GM19467 (cell line): ENCODE measurements around the gene NT5C2.
A peak's percentile ranks its signal among the peaks of the same experiment; 100 is the strongest.
"Not testable (repeated sequence)": the region's sequence is repeated elsewhere in the genome, so short reads cannot be mapped to it uniquely, and the experiment has no call there.

Experiments used
- ATAC-seq: cut with Tn5 transposase; IDR thresholded peaks from one replicate; pipeline ENCODE4 v1.9.1; 2021; ENCODE audit warnings: mild to moderate bottlenecking, moderate library complexity; ENCODE audit not compliant: unreplicated experiment

The NT5C2 gene

DNA sequence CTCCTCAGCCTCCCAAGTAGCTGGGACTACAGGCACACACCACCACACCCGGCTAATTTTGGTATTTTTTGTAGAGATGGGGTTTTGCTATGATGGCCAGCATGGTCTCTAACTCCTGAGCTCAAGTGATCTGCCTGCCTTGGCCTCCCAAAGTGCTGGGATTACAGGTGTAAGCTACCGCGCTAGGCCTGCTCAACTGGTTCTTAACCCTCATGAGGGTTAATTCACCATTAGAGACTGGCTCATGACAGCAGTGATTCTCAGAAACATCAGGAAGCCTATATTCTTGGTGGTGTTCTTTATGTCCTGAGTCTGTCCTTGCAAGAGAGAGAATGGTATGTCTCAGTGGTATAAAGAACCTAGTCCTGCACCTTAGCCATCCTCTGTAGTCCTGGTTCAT is 10.4 kb upstream of the NT5C2 start:
- no peak for ATAC-seq

DNA sequence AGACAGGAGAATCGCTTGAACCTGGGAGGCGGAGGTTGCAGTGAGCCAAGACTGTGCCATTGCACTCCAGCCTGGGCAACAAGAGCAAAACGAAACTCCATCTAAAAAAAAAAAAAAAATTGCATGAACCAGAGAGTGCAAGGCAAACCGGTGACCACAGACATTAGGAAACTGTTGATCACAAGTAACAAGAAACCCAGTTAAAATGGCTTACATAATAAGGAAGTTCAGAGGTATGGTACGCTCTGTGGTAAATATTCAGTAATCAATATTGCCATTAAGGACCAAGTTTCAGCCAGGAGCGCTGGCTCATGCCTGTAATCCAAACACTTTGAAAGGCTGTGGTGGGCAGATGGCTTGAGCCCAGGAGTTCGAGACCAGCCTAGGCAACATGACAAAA is 9.2 kb upstream of the NT5C2 start:
- no peak for ATAC-seq

DNA sequence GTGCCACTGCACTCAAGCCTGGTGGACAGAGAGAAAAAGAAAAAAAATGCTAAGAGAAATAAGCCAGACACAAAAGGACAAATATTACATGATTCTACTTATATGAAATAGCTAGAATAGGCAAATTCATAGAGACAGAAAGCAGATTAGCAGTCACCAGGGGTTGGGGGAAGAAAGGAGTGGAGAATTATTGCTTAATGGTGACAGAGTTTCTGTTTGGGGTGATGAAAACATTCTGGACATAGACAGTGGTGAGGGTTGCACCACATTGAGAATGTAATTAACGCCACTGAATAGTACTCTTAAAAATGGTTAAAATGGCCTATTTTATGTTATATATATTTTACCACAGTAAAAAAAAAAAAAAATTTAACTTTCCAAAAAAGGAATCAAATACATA is 6.4 kb upstream of the NT5C2 start:
- no peak for ATAC-seq

DNA sequence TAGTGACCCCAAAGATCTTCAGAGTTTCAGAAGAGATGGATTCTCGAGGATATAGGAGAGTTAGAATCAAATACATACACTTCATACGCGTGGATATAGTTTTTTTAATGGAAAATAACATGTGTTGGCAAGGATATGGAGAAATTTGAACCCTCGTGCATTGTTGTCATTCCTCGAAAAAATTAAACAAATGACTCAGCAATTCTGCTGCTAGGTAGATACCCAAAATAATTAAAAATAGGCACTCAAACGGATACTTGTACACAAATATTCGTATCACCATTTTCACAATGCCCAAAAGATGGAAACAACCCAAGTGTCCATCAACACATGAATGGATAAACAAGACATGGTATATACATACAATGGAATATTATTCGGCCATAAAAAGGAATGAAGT is 5.6 kb upstream of the NT5C2 start:
- no peak for ATAC-seq

DNA sequence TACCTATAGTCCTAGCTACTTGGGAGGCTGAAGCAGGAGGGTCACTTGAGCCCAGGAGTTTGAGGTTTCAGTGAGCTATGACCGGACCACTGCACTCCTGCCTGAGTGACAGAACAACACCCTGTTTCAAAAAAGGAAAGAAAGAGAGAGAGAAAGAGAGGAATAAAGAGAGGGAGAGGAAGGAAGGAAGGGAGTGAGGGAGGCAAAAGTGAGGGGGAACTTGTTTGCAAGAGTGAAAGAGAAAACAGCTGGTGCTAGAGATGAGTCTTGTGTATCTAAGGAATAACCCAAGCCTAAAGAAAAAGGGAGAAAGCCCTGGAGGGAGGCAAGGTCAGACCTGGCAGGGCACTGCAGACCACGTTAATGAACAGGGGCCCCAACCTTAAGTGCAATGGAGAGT is 4.8 kb upstream of the NT5C2 start:
- ATAC-seq: no peak

DNA sequence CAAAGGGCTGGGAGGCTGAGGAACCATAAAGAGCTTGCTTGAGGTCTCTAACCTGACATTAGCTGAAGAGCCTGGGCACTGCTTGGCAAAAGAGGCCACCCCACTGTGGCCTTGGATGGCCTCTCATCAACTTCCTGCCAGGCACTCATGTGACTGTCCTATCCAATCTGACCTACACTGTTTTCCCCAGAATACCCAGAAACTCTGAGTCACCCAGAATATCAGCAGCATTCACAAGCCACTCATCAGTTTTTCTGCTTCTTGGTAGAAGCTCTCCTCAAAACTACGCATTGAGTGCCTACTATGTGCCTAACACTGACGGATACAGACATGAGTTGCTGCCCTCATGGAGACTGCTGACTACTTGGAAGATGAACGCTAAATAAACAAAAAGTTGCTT is 4.1 kb upstream of the NT5C2 start:
- ATAC-seq: no peak

DNA sequence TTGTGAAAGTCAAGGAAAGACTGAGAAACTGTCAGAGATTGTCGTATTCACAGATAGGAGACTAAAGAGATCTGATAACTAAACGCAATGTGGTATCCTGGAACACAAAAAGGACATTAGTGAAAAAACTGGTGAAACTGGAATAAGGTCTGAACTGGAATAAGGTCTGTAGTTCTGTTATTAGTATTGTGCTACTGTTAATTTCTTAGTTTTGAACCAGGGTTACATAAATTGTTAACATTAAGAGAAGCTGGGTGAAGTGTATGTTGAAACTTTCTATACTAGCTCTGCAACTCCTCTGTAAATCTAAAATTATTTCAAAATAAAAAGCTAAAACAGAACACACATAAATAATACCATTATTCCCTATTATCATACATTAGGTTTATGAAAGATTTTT is 3.4 kb upstream of the NT5C2 start:
- ATAC-seq: no peak

DNA sequence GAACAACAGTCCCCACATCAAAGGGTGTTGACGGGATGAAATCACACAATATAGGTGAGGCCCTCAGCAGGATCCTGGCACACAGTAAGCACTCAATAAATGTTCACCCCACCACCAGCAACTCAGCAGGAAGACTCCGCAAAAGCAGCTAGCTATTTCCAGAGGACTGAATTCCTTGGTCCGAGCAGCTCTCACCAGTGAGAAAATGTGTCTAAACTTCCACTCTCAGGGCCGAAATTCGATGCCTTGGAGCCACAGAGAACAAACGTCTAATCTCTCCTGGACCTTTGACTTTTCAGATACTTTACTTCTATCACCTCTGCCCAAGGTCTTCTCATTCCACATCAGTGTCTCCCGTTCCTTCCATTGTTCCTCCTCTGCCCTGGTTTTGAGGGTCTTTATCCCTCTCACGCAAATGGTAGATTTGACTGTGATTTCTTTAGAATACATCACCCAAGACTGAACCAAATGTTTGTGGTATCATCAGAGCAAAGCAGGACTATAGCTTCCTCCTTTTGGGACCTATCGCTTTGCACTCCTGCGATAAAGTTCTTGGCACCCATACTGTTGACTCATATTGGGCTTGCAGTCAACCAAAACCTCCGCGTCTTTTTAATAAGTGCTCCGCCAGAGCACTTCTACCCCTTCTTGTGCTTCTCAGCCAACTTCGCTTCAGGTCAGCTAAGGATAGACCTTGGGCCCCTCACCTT is 903 bp upstream of the NT5C2 start:
- ATAC-seq: no peak

DNA sequence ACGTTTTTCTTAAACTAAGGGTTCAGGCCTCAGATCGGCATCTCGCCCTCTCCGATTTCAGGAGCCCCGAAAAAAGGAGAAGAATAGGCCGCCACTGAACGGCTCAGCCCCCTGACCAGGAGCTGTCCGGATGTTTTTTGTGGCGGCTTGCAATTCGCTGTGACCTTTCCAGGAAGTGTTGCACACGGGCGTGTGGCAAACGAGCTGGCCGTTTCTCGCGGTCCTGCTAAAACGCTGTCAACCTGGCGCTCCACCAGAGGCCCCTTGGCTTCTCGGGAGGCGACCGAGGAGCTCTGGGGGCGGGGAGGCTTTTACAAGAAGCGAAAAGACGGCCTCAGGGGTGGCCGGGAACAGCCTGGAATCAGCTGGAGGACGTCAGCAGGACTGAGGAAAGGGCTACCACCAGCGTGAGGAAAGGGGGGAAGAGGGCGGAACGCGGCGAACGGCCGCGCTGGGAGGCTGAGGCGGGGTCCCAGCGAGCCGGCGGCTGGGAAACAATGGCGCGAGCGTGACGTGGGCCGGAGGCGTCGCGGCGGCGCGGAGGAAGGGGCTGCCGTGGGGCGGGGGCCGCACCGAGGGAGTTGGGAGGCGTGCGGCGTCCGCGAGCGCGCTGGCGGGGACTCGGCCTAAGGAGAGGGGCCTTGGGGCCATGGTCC is 493 bp downstream of the NT5C2 start:
- peak; percentile 51 for ATAC-seq

DNA sequence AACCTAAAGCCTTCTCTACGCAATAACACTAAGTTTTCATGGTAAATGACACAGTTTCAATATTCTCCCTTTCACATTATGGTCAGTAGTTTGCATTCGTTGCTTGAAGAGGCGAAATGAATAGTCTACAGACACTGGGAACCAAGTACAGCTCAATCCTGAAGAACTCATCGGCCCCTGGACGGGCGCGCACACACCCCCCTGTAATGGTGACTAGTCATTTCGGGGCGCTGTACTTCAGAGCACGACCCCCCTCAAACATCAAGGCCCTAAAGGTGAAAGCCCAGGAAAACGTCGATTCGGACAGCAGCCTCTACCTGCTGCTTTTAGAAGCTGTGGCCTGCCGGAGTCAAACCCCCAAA is 1.0 kb downstream of the NT5C2 start:
- ATAC-seq: peak; percentile 5

DNA sequence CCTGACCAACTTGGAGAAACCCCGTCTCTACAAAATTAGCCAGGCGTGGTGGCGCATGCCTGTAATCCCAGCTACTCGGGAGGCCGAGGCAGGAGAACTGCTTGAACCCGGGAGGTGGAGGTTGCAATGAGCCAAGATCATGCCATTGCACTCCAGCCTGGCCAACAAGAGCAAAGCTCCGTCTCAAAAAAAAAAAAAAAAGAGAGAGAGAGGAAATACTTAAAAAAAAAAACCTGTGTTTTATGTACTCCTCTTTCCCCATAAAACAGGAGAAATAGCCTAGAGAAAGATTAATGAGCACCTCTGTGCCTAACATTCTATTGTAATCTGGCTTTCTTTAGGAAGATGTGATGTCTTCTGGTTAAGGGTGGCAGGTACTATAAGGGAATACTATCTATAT is 1.9 kb downstream of the NT5C2 start:
- not testable (repeated sequence) for ATAC-seq

DNA sequence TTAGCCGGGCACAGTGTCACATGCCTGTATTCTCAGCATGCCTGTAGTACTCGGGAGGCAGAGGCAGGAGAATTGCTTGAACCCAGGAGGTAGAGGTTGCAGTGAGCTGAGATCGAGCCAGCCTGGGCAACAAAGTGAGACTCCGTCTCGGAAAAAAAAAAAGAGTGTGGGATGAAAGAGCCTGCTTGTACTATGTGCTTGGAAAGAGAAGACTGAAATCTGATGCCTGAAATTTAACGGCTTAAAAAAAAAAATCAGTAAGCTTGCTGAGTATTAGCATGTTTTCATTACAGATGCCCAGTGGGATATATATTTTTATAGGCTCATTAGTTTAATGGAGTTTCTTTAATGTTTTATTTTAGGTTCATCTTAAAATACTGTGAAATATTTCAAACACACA is 4.2 kb downstream of the NT5C2 start:
- ATAC-seq: no peak

DNA sequence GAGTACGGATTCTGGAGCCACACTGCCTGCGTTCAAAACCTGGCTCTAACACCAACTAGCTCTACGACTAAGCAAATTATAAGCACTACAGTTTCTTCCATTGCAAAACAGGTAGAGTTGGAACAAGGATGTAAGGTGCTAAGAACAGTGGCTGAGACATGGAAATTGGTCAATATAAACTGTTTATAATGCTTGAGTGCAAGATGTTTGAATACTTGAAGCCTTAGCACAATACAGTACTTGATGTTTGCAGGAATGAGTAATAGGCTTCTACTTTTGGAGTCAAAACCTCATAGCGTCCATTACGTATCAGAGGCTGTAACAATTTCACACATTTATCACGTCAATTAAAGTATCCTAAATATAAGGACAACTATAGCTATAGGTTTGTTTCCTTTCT is 6.9 kb downstream of the NT5C2 start:
- no peak for ATAC-seq

DNA sequence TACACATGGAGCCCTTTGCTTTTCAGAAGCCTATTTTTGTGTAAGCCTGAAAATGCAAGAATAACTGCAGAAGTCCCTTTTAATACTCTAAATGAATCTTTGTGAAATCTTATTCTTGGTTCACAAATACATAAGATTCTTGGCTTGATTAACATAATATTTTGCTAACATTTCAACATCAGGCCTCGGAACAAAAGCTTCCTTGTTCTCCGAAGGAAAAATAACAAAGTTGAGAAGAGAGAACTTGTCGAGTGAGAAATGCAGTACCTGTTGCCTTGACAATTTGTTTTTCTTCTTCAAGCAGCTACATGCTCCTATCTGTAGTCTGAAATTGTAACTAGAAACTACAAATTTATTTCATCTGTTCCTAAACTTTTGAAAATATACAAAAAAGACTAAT is 8.5 kb downstream of the NT5C2 start:
- ATAC-seq: no peak

DNA sequence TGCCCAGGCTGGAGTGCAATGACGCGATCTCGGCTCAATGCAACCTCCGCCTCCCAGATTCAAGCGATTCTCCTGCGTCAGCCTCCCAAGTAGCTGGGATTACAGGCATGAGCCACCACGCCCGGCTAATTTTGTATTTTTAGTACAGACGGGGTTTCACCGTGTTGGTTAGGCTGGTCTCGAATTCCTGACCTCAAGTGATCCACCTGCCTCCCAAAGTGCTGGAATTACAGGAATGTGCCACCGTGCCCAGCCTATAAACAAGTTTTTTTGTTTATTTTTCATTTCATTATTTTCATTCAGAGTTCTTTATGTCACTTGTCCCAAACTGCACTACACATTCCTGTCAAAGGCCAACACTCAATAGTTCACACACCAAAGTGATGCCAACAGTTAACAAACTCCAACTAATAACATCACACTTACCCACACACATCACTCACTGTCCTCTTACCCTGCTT is 9.1 kb downstream of the NT5C2 start:
- ATAC-seq: not testable (repeated sequence)

DNA sequence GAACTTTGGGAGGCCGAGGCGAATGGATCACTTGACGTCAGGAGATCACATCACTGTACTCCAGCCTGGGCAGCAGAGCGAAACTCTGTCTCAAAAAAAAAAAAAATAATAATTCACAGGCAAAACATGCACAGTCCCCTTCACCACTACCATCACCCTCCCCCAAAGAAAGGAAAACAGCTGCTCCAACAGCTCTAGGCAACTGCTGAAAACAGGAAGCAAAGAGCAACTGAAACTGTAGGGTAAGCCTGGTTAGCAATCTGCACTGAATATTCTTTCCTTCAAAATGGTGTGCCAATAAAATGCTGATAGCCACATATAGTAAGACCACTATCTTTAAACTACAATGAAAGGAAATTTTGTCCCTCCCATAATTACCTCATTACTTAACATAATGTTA is 11.8 kb downstream of the NT5C2 start:
- ATAC-seq: peak; percentile 87

DNA sequence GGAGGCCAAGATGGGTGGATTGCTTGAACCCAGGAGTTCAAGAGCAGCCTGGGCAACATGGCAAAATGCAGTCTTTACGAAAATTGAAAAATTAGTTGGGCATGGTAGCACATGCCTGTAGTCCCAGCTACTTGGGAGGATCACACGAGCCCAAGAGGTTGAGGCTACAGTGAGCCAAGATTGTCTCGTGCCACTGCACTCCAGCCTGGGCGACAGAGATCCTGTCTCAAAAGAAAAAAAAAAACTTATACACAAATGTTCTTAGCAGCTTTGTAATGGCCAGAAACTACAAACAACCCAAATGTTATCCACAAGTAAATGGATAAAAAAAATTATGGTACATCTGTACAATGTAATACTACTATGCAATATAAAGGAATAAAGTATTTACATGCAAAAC is 12.6 kb downstream of the NT5C2 start:
- no peak for ATAC-seq

DNA sequence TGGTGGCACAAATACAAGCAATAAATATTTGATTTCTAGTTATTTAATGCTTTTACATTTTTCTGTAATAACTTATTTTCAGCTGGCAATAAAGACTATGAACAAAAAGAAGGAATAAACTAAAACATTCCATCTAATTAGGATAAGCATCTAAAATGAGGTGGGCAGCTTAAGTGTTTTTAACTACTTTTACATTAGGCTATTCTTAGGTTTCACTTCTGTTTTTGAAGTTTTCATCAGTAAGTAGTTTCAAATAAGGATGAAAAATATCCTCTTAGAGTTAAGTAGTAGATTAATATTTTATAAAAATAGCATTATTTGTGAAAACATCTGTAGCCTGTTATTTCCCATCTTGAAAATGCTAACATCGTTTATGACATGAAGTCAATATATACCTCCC is 15.9 kb downstream of the NT5C2 start:
- no peak for ATAC-seq

DNA sequence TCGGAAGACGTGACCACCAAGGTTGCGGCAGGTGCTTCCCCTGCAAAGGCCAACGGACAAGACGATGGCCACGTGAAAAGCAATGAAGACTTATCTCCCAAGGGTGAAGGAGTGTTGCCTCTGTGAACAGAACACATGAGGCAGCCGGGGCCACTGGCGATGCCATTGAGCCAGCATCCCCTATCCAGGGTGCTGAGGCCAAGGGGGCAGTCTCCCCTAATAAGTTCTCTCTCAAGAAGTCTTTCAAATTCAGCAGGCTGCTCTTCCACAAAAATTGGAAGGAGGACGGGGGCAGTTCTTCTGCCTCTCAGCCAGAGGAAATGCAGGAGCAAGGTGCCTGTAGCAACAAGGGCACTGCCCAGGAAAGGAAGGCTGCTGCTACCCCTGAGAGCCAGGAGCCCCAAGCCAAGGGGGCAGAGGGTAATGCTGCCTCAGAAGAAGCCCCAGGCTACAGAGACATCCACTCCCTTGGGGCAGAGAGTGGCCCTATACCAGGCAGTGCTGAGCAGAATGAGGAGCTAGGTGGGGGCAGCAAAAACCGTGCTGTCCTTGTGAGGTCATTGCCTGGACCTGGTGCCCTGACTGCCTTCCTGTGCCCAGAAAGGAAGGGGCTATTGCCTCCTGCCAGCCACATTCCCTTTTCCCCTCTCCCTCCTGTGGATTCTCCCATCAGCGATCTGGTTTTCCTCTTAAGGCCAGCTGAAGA is 17.3 kb downstream of the NT5C2 start:
- ATAC-seq: no peak

DNA sequence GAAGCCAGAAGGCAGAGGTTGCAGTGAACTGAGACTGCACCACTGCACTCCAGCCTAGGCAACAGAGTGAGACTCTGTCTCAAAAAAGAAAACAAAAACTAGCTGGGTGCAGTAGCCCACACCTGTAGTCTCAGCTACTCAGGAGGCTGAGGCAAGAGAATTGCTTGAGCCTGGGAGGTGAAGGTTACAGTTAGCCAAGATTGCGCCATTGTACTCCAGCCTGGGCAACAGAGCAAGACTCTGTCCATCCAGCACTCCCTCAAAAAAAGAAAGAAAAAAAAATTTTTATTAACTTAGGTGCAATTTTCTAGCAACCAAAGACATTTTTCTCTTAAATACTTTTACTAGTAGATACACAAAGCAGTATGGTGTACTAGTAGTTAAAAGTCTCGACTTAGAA is 18.7 kb downstream of the NT5C2 start:
- not testable (repeated sequence) for ATAC-seq

DNA sequence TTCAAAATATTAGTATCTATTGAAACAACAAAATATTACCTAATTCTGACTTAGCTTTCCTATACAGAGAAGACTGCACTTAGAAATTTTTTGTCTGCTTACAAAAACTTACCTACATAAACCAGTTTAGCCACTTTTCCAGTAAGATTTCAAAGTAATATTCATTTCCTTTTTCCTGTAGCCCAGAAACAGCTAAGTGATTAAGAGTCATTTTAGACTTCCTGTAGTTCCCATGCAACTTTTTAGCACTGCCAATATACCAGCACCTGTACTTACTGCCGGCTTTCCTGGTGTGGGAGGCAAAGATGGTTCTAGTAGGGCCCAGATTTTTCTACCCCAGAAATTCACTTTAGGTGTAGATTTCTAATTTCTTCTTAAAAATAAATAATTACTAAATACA is 21.8 kb downstream of the NT5C2 start:
- no peak for ATAC-seq

DNA sequence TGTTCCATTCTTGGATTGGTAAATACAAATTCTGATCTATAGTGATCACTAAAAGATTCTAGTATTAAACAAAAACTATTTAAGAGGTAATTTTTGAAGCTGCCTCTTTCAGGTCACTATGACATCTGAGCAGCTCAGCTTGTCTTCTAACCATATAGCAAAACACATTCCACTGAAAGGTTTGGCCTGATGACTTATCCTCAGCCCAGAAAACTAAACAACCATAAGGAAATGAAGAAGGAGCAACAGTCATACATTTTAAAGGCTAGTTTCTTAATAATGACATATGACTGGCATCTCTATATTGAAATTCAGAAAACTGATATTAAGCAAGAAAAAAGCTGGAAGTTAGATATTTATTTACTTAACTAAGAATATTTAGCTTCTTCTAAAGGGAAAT is 24.6 kb downstream of the NT5C2 start:
- ATAC-seq: no peak
